WI38 (cell line): ENCODE data around the gene STARD3NL.

ENCODE experiments used
- H3K4me3 ChIP-seq: 2 replicates; pipeline ENCODE4 v1.5.1; 2011; ENCODE audit warnings: low read depth, mild to moderate bottlenecking, control low read depth, low read length
- TF ChIP-seq, protein P1 (sequence below): IDR thresholded peaks from 2 replicates; pipeline ENCODE4 v1.5.1; 2012; ENCODE audit warnings: low read depth, mild to moderate bottlenecking, control low read depth, low read length

The STARD3NL gene

DNA sequence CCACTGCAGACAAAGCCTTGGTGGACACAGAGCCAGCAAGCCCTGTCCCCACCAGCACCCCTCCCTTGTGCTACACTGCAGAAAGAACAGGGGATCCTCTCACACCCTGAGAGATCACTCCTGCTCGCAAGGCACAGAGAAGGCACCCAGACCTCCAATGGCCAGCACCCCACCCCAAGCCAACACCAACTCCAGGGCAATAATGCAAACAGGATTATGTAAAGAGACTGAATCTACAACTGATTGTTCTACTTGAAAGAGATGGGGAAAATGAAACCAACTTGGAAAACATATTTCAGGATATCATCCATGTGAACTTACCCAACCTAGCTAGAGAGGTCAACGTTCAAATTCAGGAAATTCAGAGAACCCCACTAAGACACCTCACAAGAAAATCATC lies 26.5 kb upstream of the STARD3NL start:
- no peak overlapping the region for H3K4me3 ChIP-seq
- TF ChIP-seq, protein P1, sequence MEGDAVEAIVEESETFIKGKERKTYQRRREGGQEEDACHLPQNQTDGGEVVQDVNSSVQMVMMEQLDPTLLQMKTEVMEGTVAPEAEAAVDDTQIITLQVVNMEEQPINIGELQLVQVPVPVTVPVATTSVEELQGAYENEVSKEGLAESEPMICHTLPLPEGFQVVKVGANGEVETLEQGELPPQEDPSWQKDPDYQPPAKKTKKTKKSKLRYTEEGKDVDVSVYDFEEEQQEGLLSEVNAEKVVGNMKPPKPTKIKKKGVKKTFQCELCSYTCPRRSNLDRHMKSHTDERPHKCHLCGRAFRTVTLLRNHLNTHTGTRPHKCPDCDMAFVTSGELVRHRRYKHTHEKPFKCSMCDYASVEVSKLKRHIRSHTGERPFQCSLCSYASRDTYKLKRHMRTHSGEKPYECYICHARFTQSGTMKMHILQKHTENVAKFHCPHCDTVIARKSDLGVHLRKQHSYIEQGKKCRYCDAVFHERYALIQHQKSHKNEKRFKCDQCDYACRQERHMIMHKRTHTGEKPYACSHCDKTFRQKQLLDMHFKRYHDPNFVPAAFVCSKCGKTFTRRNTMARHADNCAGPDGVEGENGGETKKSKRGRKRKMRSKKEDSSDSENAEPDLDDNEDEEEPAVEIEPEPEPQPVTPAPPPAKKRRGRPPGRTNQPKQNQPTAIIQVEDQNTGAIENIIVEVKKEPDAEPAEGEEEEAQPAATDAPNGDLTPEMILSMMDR: no peak

GRCh38 chr7:38153515-38153914 lies 24.5 kb upstream of the STARD3NL start:
- TF ChIP-seq, protein P1: no peak
- no peak overlapping the region for H3K4me3 ChIP-seq

GRCh38 chr7:38154278-38154677 lies 23.8 kb upstream of the STARD3NL start:
- TF ChIP-seq, protein P1: no peak

GRCh38 chr7:38160003-38160571 lies 18.0 kb upstream of the STARD3NL start:
- no peak overlapping the region for H3K4me3 ChIP-seq
- TF ChIP-seq, protein P1: no peak

More at GRCh38 chr7:38154278-38154677, 23.8 kb upstream of the STARD3NL start:
- H3K4me3 ChIP-seq: no peak overlapping the region

- H3K4me3 ChIP-seq: no peak overlapping the region
- TF ChIP-seq, protein P1: no peak
These were observed 16.0 kb upstream of the STARD3NL start for GRCh38 chr7:38162036-38162435.

- H3K4me3 ChIP-seq: no peak overlapping the region
- TF ChIP-seq, protein P1: no peak
These were observed 14.4 kb upstream of the STARD3NL start for GRCh38 chr7:38163671-38164070.

GRCh38 chr7:38168890-38169570 lies 9.0 kb upstream of the STARD3NL start:
- TF ChIP-seq, protein P1: no peak
- H3K4me3 ChIP-seq: no peak overlapping the region
